Thoracic aorta (tissue), 2 donors: ENCODE data around the gene TAL1. TPM values are rescaled to one million over a fixed set of nuclear protein-coding genes. Genes with fewer than 3 reads are reported as not detected.
"Not testable (repeated sequence)": the region's sequence is repeated elsewhere in the genome, so short reads cannot be mapped to it uniquely, and the experiment has no call there.

Experiments
- ATAC-seq: fragments of 150-250 bp; one replicate; pipeline ENCODE4 v1.8.0; 2017; ENCODE audit warnings: low read depth; ENCODE audit not compliant: insufficient number of reproducible peaks, low FRiP score
- DNase-seq: peaks from one replicate; pipeline ENCODE4 v3.0.0-alpha.2; 2020; ENCODE audit warnings: low spot score
- H3K27ac ChIP-seq, 2 donors: fragments of 200-600 bp; sonication (generic); 1 replicate in 1 of 2; 2 replicates in 1 of 2; pipeline ENCODE4 v1.5.1; 2016; ENCODE audit warnings: mild to moderate bottlenecking in 2 of 2, moderate library complexity in 2 of 2
- H3K27me3 ChIP-seq: fragments of 200-600 bp; sonication (generic); replicated peaks from 2 replicates; pipeline ENCODE4 v1.6.0; 2016; ENCODE audit warnings: mild to moderate bottlenecking; ENCODE audit not compliant: insufficient read depth
- H3K36me3 ChIP-seq: fragments of 200-600 bp; sonication (generic); one replicate; pipeline ENCODE4 v1.5.1; 2016
- H3K4me1 ChIP-seq, 2 donors: fragments of 200-600 bp; sonication (generic); 1 replicate in 1 of 2; 2 replicates in 1 of 2; pipeline versions ENCODE4 v1.5.1 to v1.6.0; 2016; ENCODE audit warnings: low read depth in 2 of 2, mild to moderate bottlenecking in 1 of 2; ENCODE audit not compliant: control insufficient read depth in 1 of 2
- H3K4me3 ChIP-seq: fragments of 200-600 bp; sonication (generic); 2 replicates; pipeline ENCODE4 v1.5.1; 2016; ENCODE audit warnings: mild to moderate bottlenecking
- H3K9me3 ChIP-seq: fragments of 200-600 bp; sonication (generic); 2 replicates; pipeline ENCODE4 v1.5.1; 2016
- total RNA-seq, 2 donors: library from RNA; depleted of rRNA; stranded (reverse); fragments of >200 nt; gene quantifications; one replicate each; pipeline versions ENCODE4 v1.1.0 to v1.2.3, GENCODE V29; 2016
- TF ChIP-seq, protein P1 (sequence below): fragments of 200-600 bp; sonication (generic); IDR thresholded peaks from one replicate; pipeline ENCODE4 v1.5.1; 2019; ENCODE audit warnings: antibody characterized with exemption

TAL1 gene
- total RNA-seq, 2 donors from 2014 or later: 2.4 to 3.0 TPM

DNA sequence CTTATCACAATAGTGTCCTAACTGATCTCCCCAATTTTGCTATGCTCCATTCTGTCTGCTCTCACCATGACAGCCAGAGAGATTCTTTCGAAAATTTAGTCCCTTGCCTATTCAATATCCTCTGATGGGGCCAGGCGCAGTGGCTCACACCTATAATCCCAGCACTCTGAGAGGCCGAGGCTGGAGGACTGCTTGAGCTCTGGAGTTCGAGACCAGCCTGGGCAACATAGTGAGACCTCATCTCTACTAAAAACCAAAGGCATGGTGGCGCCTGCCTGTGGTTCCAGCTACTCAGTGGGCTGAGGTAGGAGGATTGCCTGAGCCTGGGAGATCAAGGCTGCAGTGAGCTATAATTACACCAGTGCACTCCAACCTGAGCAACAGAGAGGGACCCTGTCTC is 26.1 kb downstream of the TAL1 start:
- Histone ChIP-seq H3K27ac (no peak overlapping the region), H3K36me3 (no peaks in the 10 kb centered on the region), H3K27me3 (no peaks in the 10 kb centered on the region), H3K4me3 (no peak overlapping the region), H3K9me3 (peaks cover 4% of the 10 kb centered on the region), H3K4me1 (no peaks in the 10 kb centered on the region)
- TF ChIP-seq, protein P1, sequence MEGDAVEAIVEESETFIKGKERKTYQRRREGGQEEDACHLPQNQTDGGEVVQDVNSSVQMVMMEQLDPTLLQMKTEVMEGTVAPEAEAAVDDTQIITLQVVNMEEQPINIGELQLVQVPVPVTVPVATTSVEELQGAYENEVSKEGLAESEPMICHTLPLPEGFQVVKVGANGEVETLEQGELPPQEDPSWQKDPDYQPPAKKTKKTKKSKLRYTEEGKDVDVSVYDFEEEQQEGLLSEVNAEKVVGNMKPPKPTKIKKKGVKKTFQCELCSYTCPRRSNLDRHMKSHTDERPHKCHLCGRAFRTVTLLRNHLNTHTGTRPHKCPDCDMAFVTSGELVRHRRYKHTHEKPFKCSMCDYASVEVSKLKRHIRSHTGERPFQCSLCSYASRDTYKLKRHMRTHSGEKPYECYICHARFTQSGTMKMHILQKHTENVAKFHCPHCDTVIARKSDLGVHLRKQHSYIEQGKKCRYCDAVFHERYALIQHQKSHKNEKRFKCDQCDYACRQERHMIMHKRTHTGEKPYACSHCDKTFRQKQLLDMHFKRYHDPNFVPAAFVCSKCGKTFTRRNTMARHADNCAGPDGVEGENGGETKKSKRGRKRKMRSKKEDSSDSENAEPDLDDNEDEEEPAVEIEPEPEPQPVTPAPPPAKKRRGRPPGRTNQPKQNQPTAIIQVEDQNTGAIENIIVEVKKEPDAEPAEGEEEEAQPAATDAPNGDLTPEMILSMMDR: no peak
- DNase-seq (no peak), ATAC-seq (no peak)

DNA sequence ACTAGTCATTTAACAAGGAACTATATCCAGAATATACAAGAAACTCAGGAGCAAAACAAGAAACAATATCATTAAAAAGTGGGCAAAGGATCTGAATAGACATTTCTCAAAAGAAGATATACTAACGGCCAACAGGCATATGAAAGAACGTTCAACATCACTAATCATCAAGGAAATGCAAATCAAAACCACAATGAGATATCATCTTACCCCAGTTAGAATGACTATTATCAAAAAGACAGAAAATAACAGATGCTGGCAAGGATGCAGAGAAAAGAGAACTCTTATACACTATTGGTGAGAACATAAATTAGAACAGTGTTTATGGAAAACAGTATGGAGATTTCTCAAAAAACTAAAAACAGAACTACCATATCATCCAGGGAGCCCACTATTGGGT is 28.5 kb downstream of the TAL1 start:
- ATAC-seq, DNase-seq, H3K36me3 ChIP-seq, H3K4me1 ChIP-seq, H3K27me3 ChIP-seq, H3K4me3 ChIP-seq, H3K9me3 ChIP-seq, H3K27ac ChIP-seq: not testable (repeated sequence)

DNA sequence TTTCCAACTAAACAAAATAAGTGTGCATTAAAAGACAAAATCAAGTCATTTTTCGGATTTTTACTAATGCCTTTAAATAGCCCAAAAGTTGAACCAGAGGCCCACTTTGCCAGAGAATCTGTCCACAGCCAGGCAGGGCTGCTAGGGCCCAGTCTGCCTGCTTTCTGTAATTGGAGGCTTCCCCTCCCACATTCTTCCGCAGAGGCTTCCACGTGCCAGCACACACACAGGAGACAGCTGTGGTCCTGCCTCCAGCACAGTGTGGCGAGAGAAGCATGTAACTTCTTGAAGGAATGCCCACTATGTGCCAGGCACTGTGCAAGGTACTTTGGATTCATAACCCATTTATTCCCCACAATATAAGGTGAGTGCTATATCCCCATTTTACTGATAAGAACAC is 30.8 kb downstream of the TAL1 start:
- Histone ChIP-seq H3K4me1 (no peaks in the 10 kb centered on the region), H3K4me3 (no peak overlapping the region), H3K27me3 (no peaks in the 10 kb centered on the region), H3K27ac (no peak overlapping the region), H3K36me3 (no peaks in the 10 kb centered on the region), H3K9me3 (peaks cover 4% of the 10 kb centered on the region)
- DNase-seq (no peak), ATAC-seq (no peak)
- TF ChIP-seq, protein P1: no peak

DNA sequence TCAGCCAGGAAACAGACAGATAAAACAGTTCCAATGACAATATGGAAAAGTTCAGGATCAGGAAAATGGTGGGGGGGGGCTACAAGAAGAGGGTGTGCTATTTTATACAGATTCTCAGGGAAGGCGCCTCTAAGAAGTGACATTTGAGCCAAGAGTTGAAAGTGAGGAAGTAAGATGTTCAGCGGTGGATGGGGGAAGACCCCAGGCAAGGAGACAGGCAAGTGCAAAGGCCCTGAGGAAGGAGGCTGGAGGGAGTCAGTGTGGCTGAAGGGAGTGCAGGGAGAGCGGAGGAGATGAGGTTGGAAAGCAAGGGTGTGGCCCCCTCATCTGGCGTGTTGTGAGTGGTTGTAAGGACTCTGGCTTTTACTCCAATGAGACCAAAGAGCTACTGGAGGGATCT is 33.8 kb downstream of the TAL1 start:
- Histone ChIP-seq H3K27ac (no peak overlapping the region), H3K36me3 (no peaks in the 10 kb centered on the region), H3K9me3 (peaks cover 4% of the 10 kb centered on the region), H3K27me3 (no peaks in the 10 kb centered on the region), H3K4me3 (no peak overlapping the region), H3K4me1 (peaks cover 0 to under 1% of the 10 kb centered on the region in 2 donors)
- TF ChIP-seq, protein P1: no peak
- no peak for DNase-seq
- no peak for ATAC-seq

DNA sequence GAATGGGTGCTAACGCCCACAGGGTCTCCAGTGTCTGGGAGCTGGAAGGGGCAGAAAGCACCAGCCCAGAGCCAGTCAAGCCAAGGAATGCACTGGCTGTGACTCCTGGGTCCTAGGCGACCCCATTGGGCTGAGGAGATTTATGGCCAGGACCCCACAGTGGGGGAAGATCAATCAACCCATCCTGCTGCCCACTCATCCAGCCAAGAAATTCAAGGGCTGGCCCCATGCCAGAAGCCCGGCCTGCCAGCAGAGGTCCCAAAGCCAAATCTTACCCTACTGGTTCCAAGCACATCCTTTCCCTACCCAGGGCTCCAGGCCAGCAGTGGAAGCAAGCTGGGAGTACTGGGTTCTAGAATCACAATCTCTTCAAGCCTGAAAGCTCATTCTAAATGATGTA is 35.4 kb downstream of the TAL1 start:
- Histone ChIP-seq H3K4me1 (peaks cover 4 to 15% of the 10 kb centered on the region in 2 donors), H3K4me3 (no peak overlapping the region), H3K27me3 (no peaks in the 10 kb centered on the region), H3K36me3 (no peaks in the 10 kb centered on the region), H3K9me3 (no peaks in the 10 kb centered on the region), H3K27ac (no peak overlapping the region)
- no peak for DNase-seq
- TF ChIP-seq, protein P1: no peak
- ATAC-seq: no peak

DNA sequence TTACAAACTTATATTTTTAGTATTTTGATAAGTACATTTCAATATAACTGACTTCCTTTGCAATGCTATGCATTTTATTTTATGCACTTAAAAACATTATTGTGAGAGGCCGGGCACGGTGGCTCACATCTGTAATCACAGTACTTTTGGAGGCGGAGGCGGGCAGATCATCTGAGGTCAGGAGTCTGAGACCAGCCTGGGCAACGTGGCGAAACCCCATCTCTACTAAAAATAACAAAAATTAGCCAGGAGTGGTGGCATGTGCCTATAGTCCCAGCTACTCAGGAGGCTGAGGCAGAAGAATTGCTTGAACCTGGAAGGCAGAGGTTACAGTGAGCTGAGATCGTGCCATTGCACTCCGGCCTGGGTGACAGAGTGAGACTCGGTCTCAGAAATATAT is 36.0 kb downstream of the TAL1 start:
- DNase-seq, H3K27ac ChIP-seq, H3K4me3 ChIP-seq, H3K9me3 ChIP-seq, H3K27me3 ChIP-seq, ATAC-seq, H3K36me3 ChIP-seq: not testable (repeated sequence)
- peaks cover 7 to 21% of the 10 kb centered on the region in 2 donors for H3K4me1 ChIP-seq
